NK-92 (cell line): ENCODE measurements around the gene KCNJ14.

Source experiments
- DNase-seq: peaks from one replicate; lab custom pipeline; 2025; ENCODE audit not compliant: unreplicated experiment; lab: John Stamatoyannopoulos, UW

The KCNJ14 gene

DNA sequence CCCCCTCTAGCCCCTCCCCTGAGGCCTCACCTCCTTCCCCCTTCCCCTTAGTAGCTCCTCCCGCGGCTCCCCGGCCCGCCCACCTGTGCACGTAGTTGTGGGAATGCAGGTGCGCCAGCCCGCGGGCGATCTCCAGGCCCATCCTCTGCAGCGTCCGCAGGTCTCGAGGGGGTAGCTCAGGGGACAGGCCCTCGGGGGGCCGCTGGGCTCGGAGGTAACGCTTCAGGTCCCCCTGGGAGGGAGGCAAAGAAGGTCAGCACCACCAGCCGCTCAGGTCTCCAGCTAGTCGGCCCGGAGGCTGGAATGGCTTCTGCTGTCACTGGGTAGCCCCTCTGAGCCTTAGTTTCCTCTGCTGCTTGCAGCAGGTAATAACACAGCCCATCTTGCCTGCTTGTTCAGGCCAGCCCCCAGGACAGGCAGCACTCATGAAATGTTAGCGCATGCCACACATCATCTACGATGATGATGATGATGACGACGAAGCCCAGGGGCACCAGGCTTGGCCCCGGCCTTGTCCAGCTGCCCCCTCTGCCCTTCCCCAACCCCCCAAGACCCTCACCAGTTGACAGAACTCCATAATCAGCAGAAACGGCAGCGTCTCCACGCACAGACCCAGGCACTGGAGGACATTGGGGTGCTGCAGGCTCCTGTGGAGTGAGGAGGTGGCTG lies 47.1 kb downstream of the KCNJ14 start:
- DNase-seq, result no peak

- DNase-seq, result no peak
Observed at GRCh38 chr19:48506138-48506733, 50.9 kb downstream of the KCNJ14 start.

DNA sequence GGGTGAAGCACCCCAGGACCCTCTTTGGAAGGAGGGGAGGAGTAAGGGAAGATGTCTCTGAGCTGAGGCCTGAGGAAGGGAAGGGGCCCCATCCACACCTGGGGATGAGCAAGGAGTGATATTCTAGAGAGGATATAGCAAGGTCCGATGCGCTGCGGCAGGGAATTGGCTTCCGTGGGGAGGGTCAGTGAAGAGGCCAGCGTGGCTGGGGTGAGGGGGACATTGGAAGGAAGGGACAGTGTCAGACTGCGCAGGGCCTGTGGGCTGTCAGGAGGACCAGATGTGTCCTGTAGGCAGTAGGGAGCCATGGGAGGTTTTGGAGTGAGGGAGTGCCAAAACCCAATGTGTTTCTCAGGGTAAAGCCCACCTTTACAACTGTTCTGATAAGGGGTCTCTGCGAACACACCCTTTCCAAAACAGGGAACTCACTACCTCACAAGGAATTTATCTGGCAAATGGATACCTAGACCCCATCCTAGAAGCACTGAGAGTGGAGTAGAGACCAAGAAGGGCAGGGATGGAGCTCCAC lies 52.6 kb downstream of the KCNJ14 start:
- no peak for DNase-seq

- no peak for DNase-seq
Observed at GRCh38 chr19:48508729-48509411, 53.5 kb downstream of the KCNJ14 start.

GRCh38 chr19:48509467-48510194 lies 54.3 kb downstream of the KCNJ14 start:
- DNase-seq, result no peak

GRCh38 chr19:48510421-48511268 lies 55.3 kb downstream of the KCNJ14 start:
- DNase-seq, result no peak

GRCh38 chr19:48511321-48511731 lies 56.0 kb downstream of the KCNJ14 start:
- DNase-seq, result no peak

DNA sequence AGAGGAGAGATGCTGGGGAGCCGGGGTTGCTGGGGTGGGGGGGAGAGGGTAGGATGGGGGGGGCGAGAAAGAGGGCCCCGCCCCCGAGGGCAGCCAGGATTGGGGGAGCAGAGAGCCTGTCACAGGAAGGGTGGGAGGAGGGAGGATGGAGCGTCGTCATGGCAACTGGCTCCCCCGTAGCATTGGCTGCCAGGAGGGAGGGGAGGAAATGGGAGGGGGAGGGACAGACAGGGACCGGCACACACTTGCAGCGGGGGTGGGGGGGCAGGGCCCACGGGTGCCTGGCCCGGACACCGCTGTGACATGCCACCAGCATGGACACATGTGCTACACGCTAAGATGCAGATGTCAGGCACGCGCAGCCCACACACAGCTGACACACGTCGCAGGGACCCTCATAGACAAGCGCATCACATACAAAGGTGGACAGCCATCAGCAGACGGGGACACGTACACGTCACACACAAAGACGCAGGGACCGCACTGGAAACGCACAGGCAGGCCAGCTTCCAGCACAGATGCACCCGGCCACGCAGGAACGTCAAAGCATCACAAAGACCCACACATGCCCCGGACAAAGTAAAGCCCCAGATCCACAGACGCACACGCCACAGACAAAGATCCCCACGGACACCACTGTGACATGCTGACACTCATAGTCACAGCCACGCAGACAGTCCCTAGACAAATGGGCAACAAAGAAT lies 56.6 kb downstream of the KCNJ14 start, which contains the start of gene LMTK3:
Gene LMTK3 (minus strand): TSS at position 36 of the 704 bp plus-strand sequence. CDS start 259 bp downstream, outside the sequence.
- DNase-seq, result peak; percentile 47

DNA sequence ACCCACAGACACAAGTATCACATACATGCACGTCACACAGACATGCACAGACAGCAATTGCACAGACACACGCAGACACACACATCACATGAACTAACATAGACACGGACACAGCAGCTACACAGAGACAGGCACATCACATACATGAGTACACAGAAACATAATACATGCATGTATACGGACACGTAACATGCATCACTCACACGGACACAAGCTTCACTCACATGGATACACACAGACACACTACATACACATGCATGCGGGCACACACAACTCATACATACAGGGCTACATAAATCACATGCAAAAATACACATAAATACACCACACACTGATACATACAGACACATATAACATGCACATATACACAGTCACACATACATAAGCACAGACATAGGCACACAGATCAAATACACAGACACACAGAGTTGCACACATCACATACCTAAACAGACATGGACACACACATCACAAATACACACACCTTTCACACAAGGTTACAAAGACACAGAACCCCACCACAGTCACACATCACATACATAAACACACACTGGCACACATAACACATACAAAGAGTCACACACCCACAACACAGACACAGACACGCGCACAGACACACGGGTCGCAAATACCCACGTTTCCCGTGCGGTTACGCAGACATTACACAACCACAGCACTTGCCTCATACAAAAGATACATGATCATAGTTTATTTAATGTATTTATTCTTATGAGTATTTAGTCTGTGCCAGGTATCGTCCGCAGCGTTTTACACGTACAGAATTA lies 57.3 kb downstream of the KCNJ14 start:
- DNase-seq, result no peak

- DNase-seq, result no peak
Observed at GRCh38 chr19:48513289-48514122, 58.1 kb downstream of the KCNJ14 start.

- no peak for DNase-seq
Observed at GRCh38 chr19:48514123-48514458, 58.7 kb downstream of the KCNJ14 start.

GRCh38 chr19:48516536-48516935 lies 61.2 kb downstream of the KCNJ14 start:
- no peak for DNase-seq
